Activated CD4-positive, alpha-beta T cell treated with anti-CD3 and anti-CD28 coated beads for 1 hour (primary cell): ENCODE results near the gene ANO5.
"Not testable (repeated sequence)": the region's sequence is repeated elsewhere in the genome, so short reads cannot be mapped to it uniquely, and the experiment has no call there.

ENCODE experiments used
- DNase-seq: peaks from one replicate; pipeline ENCODE4 v3.0.0-alpha.2; 2020

ANO5 gene

DNA sequence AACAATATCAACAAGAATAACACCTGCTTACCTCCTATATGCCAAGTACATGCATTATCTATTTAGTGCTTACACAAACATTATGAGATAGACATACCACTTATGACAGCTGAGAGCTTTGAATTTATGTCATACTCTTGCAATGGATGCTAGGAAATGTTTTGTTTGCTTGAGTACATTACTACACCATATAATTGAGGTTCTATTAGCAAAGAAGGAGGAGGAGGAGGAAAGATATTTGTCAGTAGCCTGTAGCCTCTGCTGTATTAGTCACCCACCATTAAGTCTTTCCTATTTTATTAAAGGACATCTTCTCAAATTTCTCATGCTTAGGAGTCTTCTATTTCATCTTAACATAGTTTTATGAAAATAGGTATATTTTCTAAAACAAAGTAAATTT is 6.4 kb downstream of the ANO5 start:
- DNase-seq, result no peak

GRCh38 chr11:22203281-22203680 is 10.4 kb downstream of the ANO5 start:
- no peak for DNase-seq

GRCh38 chr11:22207162-22207561 is 14.3 kb downstream of the ANO5 start:
- DNase-seq, result no peak

- DNase-seq, result no peak
These were observed 15.4 kb downstream of the ANO5 start for GRCh38 chr11:22208151-22208858.

DNA sequence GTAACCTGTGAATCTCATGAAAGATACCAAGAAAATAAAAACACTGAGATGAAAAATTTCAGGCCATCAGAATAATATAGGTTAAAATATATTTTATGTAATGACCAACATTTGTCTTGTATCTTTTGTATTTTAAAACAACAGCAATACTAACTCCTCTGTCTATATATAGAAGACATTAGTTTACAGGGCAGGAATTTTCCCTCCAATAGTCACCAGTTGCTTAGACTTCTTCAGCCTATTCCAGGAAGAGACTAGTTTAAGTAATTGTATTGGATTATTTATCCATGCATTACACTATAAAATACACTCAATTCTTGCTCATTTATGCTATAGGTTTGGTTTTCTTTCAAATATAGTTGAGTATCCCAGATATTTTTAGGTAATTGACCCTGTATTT is 24.1 kb downstream of the ANO5 start:
- no peak for DNase-seq

- DNase-seq, result no peak
These were observed 28.3 kb downstream of the ANO5 start for GRCh38 chr11:22221143-22221542.

DNA sequence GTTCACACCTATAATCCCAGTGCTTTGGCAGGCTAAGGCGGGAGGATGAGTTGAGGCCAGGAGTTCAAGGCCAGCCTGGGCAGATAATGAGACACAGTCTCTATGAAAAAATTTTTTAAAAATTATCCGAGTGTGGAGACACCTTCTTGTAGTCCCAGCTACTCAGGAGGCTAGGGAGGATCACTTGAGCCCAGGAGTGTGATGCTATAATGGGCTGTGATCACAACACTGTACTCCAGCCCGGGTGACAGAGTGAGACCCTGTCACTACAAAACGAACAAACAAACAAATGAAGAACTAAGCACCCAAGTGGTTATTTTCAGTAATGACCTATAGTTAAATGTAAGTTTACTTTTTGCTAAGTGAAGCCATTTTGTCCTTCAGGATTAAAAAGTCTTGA is 32.3 kb downstream of the ANO5 start:
- no peak for DNase-seq

DNA sequence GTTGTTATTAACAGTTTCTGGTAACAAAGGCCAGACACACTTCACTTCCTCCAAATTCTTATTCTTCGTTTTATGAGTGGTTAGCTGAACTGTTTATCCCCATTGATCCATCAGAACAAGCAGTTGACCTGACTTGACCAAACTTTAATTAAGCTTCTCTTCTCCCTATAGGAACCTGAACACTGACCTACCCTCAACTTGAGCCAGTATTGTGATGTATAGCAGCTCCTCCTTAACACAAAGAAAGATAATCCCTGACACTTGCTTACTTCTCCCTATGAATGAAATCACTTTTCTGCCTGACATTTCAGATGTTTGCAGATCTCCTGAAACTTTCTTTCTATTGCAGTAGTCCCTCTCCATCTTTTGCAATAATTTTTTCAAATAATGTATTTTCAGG is 41.9 kb downstream of the ANO5 start:
- DNase-seq, result no peak

DNA sequence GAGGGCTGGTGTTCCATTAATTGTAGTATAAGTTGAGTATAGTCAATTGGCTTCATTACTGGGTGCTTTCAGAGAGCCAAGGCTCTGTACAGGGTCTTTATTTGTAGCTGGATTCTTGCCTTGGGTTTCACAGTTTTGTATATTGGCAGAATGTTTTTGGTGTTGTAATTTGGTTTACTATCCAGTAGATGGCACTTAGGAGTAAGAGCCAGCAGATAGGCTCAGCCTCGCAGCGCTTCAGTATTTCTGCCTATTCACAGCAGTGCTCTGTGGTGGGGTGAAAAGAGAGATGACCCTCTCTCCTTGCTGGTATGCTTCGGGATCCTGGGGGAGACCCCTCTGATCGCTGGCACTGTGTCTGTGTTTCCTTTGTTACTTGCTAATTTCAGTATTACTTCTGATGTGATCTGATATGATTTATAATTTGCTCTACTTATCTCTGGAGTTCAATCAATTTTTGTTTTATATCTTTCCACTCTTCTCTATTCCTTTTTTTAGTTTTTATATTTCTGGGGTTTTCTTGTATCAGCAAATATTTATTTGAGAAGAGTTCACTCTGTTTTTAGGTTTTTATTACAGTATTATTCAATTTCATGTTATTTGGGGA is 52.2 kb downstream of the ANO5 start:
- DNase-seq, result peak; percentile 7

- DNase-seq, result no peak
These were observed 54.1 kb downstream of the ANO5 start for GRCh38 chr11:22246992-22247391.

DNA sequence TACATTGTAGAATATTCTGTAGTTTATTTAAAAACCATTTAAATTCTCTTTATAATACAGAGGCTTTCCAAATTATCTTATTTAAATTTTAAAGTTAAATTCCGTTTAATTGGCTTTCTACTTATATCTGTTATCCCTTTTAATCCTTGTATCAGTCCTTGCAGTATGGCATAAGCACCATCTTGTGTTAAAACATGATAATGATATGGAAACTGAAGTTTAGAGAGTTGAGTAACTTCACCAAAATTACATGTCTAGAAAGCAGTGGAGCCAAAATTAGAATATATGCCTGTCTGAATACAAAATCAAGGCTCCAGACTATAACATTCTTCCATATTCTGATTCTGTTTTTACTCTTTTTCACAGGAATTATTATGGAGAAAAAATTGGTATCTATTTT is 57.0 kb downstream of the ANO5 start:
- no peak for DNase-seq

GRCh38 chr11:22256876-22257275 is 64.0 kb downstream of the ANO5 start:
- DNase-seq, result no peak

- no peak for DNase-seq
These were observed 70.7 kb downstream of the ANO5 start for GRCh38 chr11:22263613-22264012.

DNA sequence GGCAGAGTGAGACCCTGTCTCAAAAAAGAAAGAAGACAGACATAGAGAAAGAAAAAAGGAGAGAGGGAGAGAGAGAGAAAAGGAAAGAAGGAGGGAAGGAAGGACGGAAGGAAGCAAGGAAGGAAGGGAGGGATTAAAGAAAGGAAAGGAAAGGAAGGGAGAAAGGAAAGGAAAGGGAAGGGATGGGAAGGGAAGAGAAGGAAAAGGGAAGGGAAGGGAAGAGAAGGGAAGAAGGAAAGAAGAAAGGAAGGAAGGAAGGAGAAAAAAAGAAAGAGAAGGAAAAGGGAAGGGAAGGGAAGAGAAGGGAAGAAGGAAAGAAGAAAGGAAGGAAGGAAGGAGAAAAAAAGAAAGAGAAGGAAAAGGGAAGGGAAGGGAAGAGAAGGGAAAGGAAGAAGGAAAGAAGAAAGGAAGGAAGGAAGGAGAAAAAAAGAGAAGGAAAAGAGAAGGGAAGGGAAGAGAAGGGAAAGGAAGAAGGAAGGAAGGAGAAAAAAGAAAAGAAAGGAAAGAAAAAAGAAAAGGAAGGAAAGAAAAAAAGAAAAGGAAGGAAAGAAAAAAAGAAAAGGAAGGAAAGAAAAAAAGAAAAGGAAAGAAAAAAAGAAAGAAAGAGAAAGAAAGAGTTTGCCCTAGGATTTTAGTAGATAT is 76.2 kb downstream of the ANO5 start:
- DNase-seq, result not testable (repeated sequence)

DNA sequence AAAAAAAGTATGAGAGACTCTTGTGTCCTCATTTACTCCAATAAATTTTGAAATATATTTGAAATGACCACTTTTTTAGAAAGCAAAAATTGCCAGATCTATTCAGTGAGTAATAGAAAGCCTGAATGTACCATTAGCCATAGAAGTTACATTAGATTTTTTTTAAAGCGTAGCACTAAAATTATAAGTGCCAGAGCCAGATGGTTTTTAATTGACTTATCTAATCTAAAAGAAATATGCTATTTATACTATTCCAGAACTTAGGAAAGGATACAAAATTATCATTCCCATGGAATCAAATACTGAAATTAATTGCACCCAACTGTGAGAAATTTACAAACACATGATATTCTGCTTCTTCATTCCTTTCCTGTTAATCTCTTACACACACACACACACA is 80.9 kb downstream of the ANO5 start:
- DNase-seq, result no peak

- DNase-seq, result no peak
These were observed 82.7 kb downstream of the ANO5 start for GRCh38 chr11:22275600-22275999.

DNA sequence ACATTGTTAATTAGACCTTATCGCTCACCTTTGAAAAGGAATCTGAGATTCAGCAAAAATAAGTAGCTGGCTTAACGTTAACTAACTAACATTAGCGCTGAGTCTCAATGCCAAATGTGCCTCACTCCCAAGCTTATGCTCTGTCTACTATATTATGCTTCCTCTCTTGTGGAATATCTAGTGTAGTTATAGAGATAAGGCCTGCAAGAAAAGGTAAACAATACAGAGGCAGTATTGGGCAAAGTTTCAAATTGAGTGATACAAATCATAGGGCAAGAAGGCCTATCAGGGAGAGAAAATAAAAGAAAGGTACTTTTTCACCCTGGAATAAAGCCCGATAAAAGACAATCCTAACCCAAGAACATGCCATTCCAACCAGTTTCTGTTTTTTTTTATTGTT is 83.7 kb downstream of the ANO5 start:
- DNase-seq, result no peak

GRCh38 chr11:22284991-22285390 is 92.1 kb downstream of the ANO5 start:
- not testable (repeated sequence) for DNase-seq

GRCh38 chr11:22302368-22302767 is 109.5 kb downstream of the ANO5 start:
- DNase-seq, result no peak

DNA sequence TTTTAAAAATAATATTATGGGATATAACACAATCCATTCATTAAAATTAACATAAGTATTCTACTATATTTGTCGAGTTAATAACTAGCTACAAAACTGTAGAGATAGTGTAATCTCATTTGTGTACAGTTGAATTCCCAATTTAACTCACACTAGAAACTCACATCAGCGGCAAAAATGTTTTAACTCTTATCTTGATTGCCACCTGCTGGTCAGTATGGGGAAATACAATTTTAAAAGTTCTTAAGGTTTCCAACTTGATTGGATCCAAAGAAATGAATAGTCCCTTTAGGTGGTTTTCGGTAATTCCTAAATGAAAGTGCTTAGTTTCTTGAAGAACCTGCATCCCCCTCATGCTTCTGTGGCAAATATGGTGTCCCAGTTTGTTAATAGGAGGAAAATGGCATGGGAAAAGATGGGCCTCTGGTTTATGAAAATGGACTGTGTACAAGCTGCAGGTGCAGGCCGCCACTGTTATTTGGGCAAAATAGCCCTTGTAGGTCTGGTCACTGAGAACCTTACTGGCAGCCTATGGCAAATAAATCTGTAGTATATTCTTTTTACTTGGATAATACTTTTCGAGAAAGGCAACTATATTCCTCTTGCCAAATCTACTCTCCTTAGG is 111.6 kb downstream of the ANO5 start:
- DNase-seq, result no peak

GRCh38 chr11:22317656-22318055 is 124.8 kb downstream of the ANO5 start:
- no peak for DNase-seq

DNA sequence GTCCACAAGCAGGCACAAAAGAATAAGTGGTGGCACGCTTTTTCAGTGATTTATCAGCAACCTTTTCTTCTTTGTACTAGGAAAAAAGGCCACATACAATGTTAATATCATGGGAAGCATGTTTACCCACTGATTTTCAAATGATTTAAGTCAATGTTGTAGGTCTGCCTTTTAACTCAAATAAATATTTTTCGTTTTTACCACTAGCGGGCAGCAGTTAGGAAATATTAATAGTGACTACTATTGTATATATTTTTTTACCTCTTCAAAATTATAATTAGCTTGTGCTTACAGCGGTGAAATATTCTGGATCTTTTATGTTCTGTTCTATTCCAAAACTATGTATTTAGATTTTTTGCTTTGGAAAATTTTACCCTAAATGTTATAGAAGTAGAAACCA is 138.9 kb downstream of the ANO5 start:
- DNase-seq, result no peak
